Type B pancreatic cell (in vitro differentiated cells): ENCODE measurements around the gene CMTM5. TPM values are rescaled to one million over a fixed set of nuclear protein-coding genes. Genes with fewer than 3 reads are reported as not detected.

Source experiments
- DNase-seq: peaks from one replicate; pipeline ENCODE4 v3.0.0; 2021; ENCODE audit warnings: mixed read lengths; ENCODE audit not compliant: unreplicated experiment; ENCODE audit errors: extremely low spot score
- H3K27ac Mint-ChIP-seq: 2 replicates; pipeline ENCODE4 v1.8.0; 2021; ENCODE audit warnings: mild to moderate bottlenecking, mixed read lengths
- H3K27me3 Mint-ChIP-seq: 2 replicates; pipeline ENCODE4 v1.8.0; 2021; ENCODE audit warnings: mixed read lengths
- H3K36me3 Mint-ChIP-seq: 2 replicates; pipeline ENCODE4 v1.8.0; 2021; ENCODE audit warnings: mixed read lengths
- H3K4me1 Mint-ChIP-seq: one replicate; pipeline ENCODE4 v1.8.0; 2021; ENCODE audit warnings: mixed read lengths; ENCODE audit not compliant: unreplicated experiment
- H3K4me3 Mint-ChIP-seq: 2 replicates; pipeline ENCODE4 v1.8.0; 2021; ENCODE audit warnings: mild to moderate bottlenecking, mixed read lengths
- H3K9me3 Mint-ChIP-seq: 2 replicates; pipeline ENCODE4 v1.8.0; 2021; ENCODE audit warnings: mixed read lengths
- CTCF ChIP-seq: fragments of 200-600 bp; sonication (generic); conservative IDR thresholded peaks from 2 replicates; pipeline ENCODE4 v1.5.0; 2021; ENCODE audit warnings: antibody characterized with exemption, mild to moderate bottlenecking
- total RNA-seq: library from RNA; stranded (reverse); gene quantifications from 2 replicates; pipeline ENCODE4 v1.2.1, GENCODE V29; 2021; ENCODE audit warnings: low replicate concordance

Gene CMTM5
- total RNA-seq, 1 donor from 2014 or later = 0.19 TPM

GRCh38 chr14:23345987-23346692 lies 30.7 kb upstream of the CMTM5 start:
- Mint-ChIP-seq H3K4me1 (peaks cover 1% of the 10 kb centered on the region), H3K36me3 (peaks cover 12% of the 10 kb centered on the region), H3K9me3 (no peaks in the 10 kb centered on the region), H3K4me3 (no peak overlapping the region), H3K27ac (no peak overlapping the region), H3K27me3 (peaks cover 15% of the 10 kb centered on the region)
- no peak for DNase-seq
- TF ChIP-seq CTCF = no peak

GRCh38 chr14:23346693-23347405 lies 30.0 kb upstream of the CMTM5 start:
- H3K9me3 Mint-ChIP-seq = no peaks in the 10 kb centered on the region
- H3K27me3 Mint-ChIP-seq = peaks cover 18% of the 10 kb centered on the region
- H3K27ac Mint-ChIP-seq = no peak overlapping the region
- no peak for TF ChIP-seq CTCF
- no peak overlapping the region for H3K4me3 Mint-ChIP-seq
- DNase-seq = no peak
- H3K36me3 Mint-ChIP-seq = peaks cover 14% of the 10 kb centered on the region
- H3K4me1 Mint-ChIP-seq = peaks cover 4% of the 10 kb centered on the region

- H3K4me3 Mint-ChIP-seq = no peak overlapping the region
- DNase-seq = no peak
- TF ChIP-seq CTCF = no peak
- no peaks in the 10 kb centered on the region for H3K9me3 Mint-ChIP-seq
- peaks cover 14% of the 10 kb centered on the region for H3K36me3 Mint-ChIP-seq
- peaks cover 16% of the 10 kb centered on the region for H3K27me3 Mint-ChIP-seq
- no peak overlapping the region for H3K27ac Mint-ChIP-seq
- H3K4me1 Mint-ChIP-seq = peaks cover 4% of the 10 kb centered on the region
Observed at GRCh38 chr14:23347406-23348296, 29.2 kb upstream of the CMTM5 start.

- Mint-ChIP-seq H3K36me3 (peaks cover 14% of the 10 kb centered on the region), H3K4me1 (peaks cover 9% of the 10 kb centered on the region), H3K4me3 (no peak overlapping the region), H3K27me3 (peaks cover 20% of the 10 kb centered on the region), H3K27ac (no peak overlapping the region), H3K9me3 (no peaks in the 10 kb centered on the region)
- DNase-seq = no peak
- no peak for TF ChIP-seq CTCF
Observed at GRCh38 chr14:23348297-23348655, 28.6 kb upstream of the CMTM5 start.

- Mint-ChIP-seq H3K27ac (no peak overlapping the region), H3K36me3 (peaks cover 14% of the 10 kb centered on the region), H3K4me1 (peaks cover 9% of the 10 kb centered on the region), H3K27me3 (peaks cover 29% of the 10 kb centered on the region), H3K9me3 (no peaks in the 10 kb centered on the region), H3K4me3 (peak overlapping the region; percentile 53)
- DNase-seq = no peak
- TF ChIP-seq CTCF = no peak
Observed at GRCh38 chr14:23349156-23349845, 27.5 kb upstream of the CMTM5 start.
